ENCODE data around the gene PARP14. TPM values are rescaled to one million over a fixed set of nuclear protein-coding genes. Genes with fewer than 3 reads are reported as not detected.
A peak's percentile ranks its signal among the peaks of the same experiment; 100 is the strongest.
"Not testable (repeated sequence)": the region's sequence is repeated elsewhere in the genome, so short reads cannot be mapped to it uniquely, and the experiment has no call there.

Gene PARP14
- total RNA-seq, 4 donors from 2014 or later = 73.0 to 242 (median 92.5) TPM

DNA sequence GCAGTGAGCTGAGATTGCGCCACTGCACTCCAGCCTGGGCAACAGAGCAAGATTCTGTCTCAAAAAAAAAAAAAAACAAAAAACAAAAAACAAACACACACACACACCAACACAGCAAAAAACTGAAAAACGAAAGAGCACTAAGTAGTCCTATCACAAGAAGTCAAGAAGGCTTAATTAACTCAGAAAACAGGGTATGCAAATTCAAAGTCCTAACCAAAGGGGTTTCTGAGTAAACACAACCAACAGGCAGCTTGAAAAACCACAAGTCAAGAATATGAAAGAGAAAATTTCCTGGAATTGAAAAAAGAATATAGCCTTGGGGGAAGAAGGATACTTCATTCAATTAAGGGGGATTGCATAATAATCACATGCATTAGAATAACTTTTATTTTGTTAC lies 37.7 kb upstream of the PARP14 start:
- Histone ChIP-seq H3K4me1 (no peaks in the 10 kb centered on the region), H3K36me3 (no peaks in the 10 kb centered on the region), H3K27ac (no peak overlapping the region), H3K9me3 (no peaks in the 10 kb centered on the region), H3K27me3 (no peaks in the 10 kb centered on the region), H3K4me3 (no peak overlapping the region)
- TF ChIP-seq POLR2A (IDR thresholded peaks at IDR 0.05) = no peak
- TF ChIP-seq, protein P1, sequence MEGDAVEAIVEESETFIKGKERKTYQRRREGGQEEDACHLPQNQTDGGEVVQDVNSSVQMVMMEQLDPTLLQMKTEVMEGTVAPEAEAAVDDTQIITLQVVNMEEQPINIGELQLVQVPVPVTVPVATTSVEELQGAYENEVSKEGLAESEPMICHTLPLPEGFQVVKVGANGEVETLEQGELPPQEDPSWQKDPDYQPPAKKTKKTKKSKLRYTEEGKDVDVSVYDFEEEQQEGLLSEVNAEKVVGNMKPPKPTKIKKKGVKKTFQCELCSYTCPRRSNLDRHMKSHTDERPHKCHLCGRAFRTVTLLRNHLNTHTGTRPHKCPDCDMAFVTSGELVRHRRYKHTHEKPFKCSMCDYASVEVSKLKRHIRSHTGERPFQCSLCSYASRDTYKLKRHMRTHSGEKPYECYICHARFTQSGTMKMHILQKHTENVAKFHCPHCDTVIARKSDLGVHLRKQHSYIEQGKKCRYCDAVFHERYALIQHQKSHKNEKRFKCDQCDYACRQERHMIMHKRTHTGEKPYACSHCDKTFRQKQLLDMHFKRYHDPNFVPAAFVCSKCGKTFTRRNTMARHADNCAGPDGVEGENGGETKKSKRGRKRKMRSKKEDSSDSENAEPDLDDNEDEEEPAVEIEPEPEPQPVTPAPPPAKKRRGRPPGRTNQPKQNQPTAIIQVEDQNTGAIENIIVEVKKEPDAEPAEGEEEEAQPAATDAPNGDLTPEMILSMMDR (IDR thresholded peaks at IDR 0.05) = no peak
- no peak for DNase-seq

DNA sequence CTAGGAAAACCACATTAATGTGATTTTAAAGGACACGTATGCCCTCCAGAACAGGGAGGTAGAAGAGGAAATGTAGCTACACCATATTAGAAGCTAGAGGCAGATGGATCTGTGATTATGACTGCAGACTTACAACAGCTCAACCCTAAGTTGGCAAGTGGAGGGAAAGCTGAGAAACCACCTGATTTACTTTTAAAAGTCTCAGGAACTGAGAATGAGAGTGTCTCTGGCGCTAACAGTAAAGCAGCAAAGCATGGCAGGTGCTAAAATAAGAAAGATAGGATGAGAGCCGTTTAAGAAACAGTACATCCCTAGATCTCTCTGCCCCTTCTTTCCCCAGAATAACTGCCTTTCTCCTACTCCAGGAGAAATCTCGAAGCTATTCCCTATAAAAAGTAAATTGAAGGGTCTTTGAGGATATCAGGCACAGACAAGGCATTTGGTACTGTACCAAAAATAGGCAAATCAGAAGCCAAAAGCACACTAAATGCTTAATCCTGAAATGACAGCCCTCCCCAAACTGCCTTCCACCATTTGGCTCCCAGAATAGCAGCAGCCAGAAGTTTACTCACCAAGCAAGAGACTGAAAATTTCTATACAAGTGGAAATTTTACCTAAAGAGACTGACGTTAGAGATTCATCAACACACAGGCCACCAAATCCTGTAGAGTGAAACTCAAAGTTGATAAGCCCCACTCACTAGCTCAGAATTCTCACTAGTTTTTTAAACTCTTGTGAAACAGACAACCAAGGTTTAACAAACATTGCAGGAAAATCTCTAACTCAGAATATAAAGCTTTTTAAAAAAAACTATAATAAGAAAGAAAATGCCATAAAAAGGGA lies 34.3 kb upstream of the PARP14 start:
- H3K27me3 ChIP-seq = no peaks in the 10 kb centered on the region
- no peak overlapping the region for H3K27ac ChIP-seq

DNA sequence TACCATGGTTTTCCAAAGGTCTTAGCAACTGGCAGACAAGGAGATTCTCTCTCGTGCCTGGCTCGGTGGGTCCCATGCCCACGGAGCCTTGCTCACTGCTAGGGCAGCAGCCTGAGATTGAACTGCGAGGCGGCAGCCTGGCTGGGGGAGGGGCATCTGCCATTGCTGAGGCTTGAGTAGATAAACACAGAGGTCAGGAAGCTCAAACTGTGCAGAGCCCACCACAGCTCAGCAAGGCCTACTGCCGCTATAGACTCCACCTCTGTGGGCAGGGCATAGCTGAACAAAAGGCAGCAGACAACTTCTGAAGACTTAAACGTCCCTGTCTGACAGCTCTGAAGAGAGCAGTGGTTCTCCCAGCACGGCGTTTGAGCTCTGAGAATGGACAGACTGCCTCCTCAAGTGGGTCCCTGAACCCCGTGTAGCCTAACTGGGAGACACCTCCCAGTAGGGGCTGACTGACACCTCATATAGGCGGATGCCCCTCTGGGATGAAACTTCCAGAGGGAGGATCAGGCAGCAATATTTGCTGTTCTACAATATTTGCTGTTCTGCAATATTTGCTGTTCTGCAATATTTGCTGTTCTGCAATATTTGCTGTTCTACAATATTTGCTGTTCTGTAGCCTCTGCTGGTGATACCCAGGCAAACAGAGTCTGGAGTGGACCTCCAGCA lies 29.3 kb upstream of the PARP14 start:
- not testable (repeated sequence) for H3K4me1 ChIP-seq, H3K9me3 ChIP-seq, H3K27ac ChIP-seq, H3K27me3 ChIP-seq, H3K4me3 ChIP-seq, H3K36me3 ChIP-seq, DNase-seq

More for the DNA sequence above, 34.3 kb upstream of the PARP14 start:
- Histone ChIP-seq H3K9me3 (no peaks in the 10 kb centered on the region), H3K4me1 (no peaks in the 10 kb centered on the region), H3K36me3 (no peaks in the 10 kb centered on the region), H3K4me3 (no peak overlapping the region)
- TF ChIP-seq POLR2A (IDR thresholded peaks at IDR 0.05) = no peak
- TF ChIP-seq, protein P1 (IDR thresholded peaks at IDR 0.05) = no peak
- no peak for DNase-seq

DNA sequence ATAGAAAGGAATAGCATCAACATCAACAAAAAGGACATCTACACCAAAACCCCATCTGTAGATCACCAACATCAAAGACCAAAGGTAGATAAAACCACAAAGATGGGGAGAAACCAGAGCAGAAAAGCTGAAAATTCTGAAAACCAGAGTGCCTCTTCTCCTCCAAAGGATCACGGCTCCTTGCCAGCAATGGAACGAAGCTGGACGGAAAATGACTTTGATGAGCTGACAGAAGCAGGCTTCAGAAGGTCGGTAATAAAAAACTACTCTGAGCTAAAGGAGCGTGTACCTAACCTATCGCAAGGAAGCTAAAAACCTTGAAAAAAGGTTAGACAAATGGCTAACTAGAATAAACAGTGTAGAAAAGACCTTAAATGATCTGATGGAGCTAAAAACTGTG lies 28.7 kb upstream of the PARP14 start:
- not testable (repeated sequence) for H3K27me3 ChIP-seq, H3K36me3 ChIP-seq, H3K9me3 ChIP-seq, DNase-seq, H3K4me3 ChIP-seq, H3K27ac ChIP-seq, H3K4me1 ChIP-seq

DNA sequence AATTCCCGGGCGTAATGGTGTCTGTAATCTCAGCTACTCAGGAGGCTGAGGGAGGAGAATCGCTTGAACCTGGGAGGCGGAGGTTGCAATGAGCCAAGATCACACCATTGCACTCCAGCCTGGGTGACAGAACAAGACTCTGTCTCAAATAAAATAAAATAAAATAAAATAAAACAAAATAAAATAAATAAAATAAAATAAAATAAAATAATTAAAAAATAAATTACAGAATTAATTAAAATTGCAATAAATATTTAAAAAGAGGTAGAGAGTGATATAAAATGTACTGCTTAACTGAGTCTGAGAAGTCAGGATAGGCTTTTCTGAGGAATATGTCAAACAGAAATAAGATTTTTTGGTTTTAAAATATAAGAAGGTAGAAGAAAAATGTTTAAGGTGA lies 22.3 kb upstream of the PARP14 start:
- not testable (repeated sequence) for H3K9me3 ChIP-seq, H3K4me1 ChIP-seq, H3K27me3 ChIP-seq, DNase-seq, H3K36me3 ChIP-seq, H3K4me3 ChIP-seq, H3K27ac ChIP-seq

DNA sequence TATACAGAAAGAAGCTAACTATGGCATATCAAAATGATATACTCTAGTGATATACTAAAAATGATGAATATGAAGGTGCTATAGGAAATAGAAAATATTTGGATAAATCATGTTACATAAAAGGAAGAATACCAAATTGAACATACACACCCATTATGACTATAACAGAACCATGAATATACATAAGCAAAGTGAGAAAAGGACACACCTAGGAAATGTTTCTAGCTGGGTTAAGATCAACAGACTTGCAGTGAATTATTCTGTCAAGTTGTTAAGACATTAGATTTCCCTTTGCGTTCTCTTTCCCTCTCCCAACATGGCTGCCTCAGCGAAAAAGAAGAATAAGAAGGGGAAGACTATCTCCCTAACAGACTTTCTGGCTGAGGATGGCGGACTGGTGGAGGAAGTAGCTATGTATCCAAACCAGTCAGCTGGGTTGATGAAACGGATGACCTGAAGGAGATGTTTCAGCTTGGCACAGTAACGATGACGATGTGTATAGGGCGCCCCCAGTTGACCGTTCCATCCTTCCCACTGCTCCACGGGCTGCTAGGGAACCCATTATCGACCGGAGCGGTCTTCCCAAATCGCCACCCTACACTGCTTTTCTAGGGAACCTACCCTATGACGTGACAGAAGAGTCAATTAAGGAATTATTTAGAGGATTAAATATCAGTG lies 20.2 kb upstream of the PARP14 start:
- peaks cover 0 to 2% (median 0%) of the 10 kb centered on the region in 4 donors for H3K9me3 ChIP-seq
- H3K4me3 ChIP-seq = no peak overlapping the region
- H3K27me3 ChIP-seq = no peaks in the 10 kb centered on the region
- TF ChIP-seq, protein P1 (IDR thresholded peaks at IDR 0.05) = no peak
- TF ChIP-seq POLR2A (IDR thresholded peaks at IDR 0.05) = no peak
- no peaks in the 10 kb centered on the region for H3K36me3 ChIP-seq
- no peak for DNase-seq
- no peaks in the 10 kb centered on the region for H3K4me1 ChIP-seq
- H3K27ac ChIP-seq = no peak overlapping the region

DNA sequence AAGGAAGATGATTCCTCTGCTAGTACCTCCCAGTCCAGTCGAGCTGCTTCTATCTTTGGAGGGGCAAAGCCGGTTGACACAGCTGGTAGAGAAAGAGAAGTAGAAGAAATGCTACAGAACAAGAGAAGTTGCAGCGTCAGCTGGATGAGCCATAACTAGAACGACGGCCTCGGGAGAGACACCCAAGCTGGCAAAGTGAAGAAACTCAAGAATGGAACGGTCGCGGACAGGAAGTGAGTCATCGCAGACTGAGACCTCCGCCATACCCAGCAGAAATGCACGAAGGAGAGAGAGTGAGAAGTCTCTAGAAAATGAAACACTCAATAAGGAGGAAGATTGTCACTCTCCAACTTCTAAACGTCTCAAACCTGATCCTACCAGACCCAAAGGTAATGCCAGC lies 19.0 kb upstream of the PARP14 start:
- H3K9me3 ChIP-seq = peaks cover 0 to 2% (median 0%) of the 10 kb centered on the region in 4 donors
- H3K4me1 ChIP-seq = no peaks in the 10 kb centered on the region
- no peak overlapping the region for H3K4me3 ChIP-seq
- TF ChIP-seq POLR2A (IDR thresholded peaks at IDR 0.05) = no peak
- TF ChIP-seq, protein P1 (IDR thresholded peaks at IDR 0.05) = no peak
- no peak overlapping the region for H3K27ac ChIP-seq
- H3K36me3 ChIP-seq = no peaks in the 10 kb centered on the region
- peak in 1 of 3 donors; percentile 24 for DNase-seq
- no peaks in the 10 kb centered on the region for H3K27me3 ChIP-seq

All from Peyer's patch (tissue), 4 donors.